H1 (cell line): ENCODE results near the gene GPSM3.

ENCODE experiments used
- BRCA1 ChIP-seq: IDR thresholded peaks from 2 replicates; pipeline ENCODE4 v1.6.1; 2012; ENCODE audit warnings: low read depth, low read length, improper control_type of control experiment
- CBX5 ChIP-seq: fragments of 300-800, 300-1000 bp; sonication (generic); IDR thresholded peaks from 2 replicates; pipeline ENCODE4 v1.7.1; 2016; ENCODE audit warnings: antibody characterized with exemption, low read length, low read depth
- CEBPB ChIP-seq: IDR thresholded peaks from 2 replicates; pipeline ENCODE4 v1.6.1; 2012; ENCODE audit warnings: low read depth, low read length
- CHD1 ChIP-seq: IDR thresholded peaks from 2 replicates; pipeline ENCODE4 v1.6.1; 2012; ENCODE audit warnings: low read depth, low read length, improper control_type of control experiment
- CREB1 ChIP-seq: IDR thresholded peaks from 2 replicates; pipeline ENCODE4 v1.6.1; 2012; ENCODE audit warnings: inconsistent platforms
- JUND ChIP-seq: IDR thresholded peaks from 2 replicates; pipeline ENCODE4 v1.6.1; 2011; ENCODE audit warnings: mild to moderate bottlenecking, improper control_type of control experiment, low read length
- PHF8 ChIP-seq: fragments of 200-600 bp; sonication (generic); conservative IDR thresholded peaks from 2 replicates; pipeline ENCODE4 v1.7.1; 2012; ENCODE audit warnings: low read depth, mild to moderate bottlenecking, inconsistent platforms, low read length, moderate library complexity
- POLR2AphosphoS5 ChIP-seq: IDR thresholded peaks from 2 replicates; pipeline ENCODE4 v1.6.1; 2011; ENCODE audit warnings: low read depth, low read length
- RBBP5 ChIP-seq: IDR thresholded peaks from 2 replicates; pipeline ENCODE4 v1.7.1; 2012; ENCODE audit warnings: low read depth, mild to moderate bottlenecking, inconsistent platforms, low read length, moderate library complexity, borderline replicate concordance
- ZNF274 ChIP-seq: IDR thresholded peaks from 2 replicates; pipeline ENCODE4 v1.7.0; 2012; ENCODE audit warnings: low read length, borderline replicate concordance; ENCODE audit errors: extremely low read depth
- TF ChIP-seq, protein P1 (sequence below), 3 experiments: IDR thresholded peaks; 1 replicate in 2 of 3; 2 replicates in 1 of 3; pipeline versions ENCODE4 v1.5.1 to v1.6.1; 2011; ENCODE audit warnings: low read length in 3 of 3, mild to moderate bottlenecking in 3 of 3, inconsistent platforms in 2 of 3, low read depth in 1 of 3, moderate library complexity in 1 of 3; ENCODE audit not compliant: insufficient read depth in 1 of 3; ENCODE audit errors: control extremely low read depth in 1 of 3
- TF ChIP-seq, protein P2 (sequence below): IDR thresholded peaks from 2 replicates; pipeline ENCODE4 v1.6.1; 2011; ENCODE audit warnings: low read length, improper control_type of control experiment
- TF ChIP-seq, protein P3 (sequence below): IDR thresholded peaks from 2 replicates; pipeline ENCODE4 v1.6.1; 2012; ENCODE audit warnings: low read length, inconsistent platforms

GRCh38 chr6:32212076-32212760 is 19.8 kb upstream of the GPSM3 start:
- TF ChIP-seq CHD1 (no peak), POLR2AphosphoS5 (no peak), ZNF274 (no peak), CEBPB (no peak), CREB1 (no peak), PHF8 (no peak), RBBP5 (no peak), CBX5 (no peak), BRCA1 (no peak), JUND (no peak)
- TF ChIP-seq, protein P1, sequence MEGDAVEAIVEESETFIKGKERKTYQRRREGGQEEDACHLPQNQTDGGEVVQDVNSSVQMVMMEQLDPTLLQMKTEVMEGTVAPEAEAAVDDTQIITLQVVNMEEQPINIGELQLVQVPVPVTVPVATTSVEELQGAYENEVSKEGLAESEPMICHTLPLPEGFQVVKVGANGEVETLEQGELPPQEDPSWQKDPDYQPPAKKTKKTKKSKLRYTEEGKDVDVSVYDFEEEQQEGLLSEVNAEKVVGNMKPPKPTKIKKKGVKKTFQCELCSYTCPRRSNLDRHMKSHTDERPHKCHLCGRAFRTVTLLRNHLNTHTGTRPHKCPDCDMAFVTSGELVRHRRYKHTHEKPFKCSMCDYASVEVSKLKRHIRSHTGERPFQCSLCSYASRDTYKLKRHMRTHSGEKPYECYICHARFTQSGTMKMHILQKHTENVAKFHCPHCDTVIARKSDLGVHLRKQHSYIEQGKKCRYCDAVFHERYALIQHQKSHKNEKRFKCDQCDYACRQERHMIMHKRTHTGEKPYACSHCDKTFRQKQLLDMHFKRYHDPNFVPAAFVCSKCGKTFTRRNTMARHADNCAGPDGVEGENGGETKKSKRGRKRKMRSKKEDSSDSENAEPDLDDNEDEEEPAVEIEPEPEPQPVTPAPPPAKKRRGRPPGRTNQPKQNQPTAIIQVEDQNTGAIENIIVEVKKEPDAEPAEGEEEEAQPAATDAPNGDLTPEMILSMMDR (IDR thresholded peaks at IDR 0.05; ENCODE audit: control extremely low read depth in 1 of 3, insufficient read depth in 1 of 3, low read depth in 1 of 3, low read length in 3 of 3): no peak
- TF ChIP-seq, protein P2, sequence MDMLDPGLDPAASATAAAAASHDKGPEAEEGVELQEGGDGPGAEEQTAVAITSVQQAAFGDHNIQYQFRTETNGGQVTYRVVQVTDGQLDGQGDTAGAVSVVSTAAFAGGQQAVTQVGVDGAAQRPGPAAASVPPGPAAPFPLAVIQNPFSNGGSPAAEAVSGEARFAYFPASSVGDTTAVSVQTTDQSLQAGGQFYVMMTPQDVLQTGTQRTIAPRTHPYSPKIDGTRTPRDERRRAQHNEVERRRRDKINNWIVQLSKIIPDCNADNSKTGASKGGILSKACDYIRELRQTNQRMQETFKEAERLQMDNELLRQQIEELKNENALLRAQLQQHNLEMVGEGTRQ: no peak
- TF ChIP-seq, protein P3, sequence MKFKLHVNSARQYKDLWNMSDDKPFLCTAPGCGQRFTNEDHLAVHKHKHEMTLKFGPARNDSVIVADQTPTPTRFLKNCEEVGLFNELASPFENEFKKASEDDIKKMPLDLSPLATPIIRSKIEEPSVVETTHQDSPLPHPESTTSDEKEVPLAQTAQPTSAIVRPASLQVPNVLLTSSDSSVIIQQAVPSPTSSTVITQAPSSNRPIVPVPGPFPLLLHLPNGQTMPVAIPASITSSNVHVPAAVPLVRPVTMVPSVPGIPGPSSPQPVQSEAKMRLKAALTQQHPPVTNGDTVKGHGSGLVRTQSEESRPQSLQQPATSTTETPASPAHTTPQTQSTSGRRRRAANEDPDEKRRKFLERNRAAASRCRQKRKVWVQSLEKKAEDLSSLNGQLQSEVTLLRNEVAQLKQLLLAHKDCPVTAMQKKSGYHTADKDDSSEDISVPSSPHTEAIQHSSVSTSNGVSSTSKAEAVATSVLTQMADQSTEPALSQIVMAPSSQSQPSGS: no peak
